ENCODE measurements around the gene EPHA3. TPM values are rescaled to one million over a fixed set of nuclear protein-coding genes. Genes with fewer than 3 reads are reported as not detected.

The EPHA3 gene
- total RNA-seq, 1 experiment from 2014 or later = not detected

- no TSS peak for BruUV-seq (replicated peaks)
- no peak overlapping the region for H3K4me3 Mint-ChIP-seq (ENCODE audit: unreplicated experiment)
Measured at GRCh38 chr3:89303701-89304100, 196.3 kb downstream of the EPHA3 start.

GRCh38 chr3:89306540-89306939, 199.1 kb downstream of the EPHA3 start:
- CTCF ChIA-PET = no interaction called here
- TF ChIP-seq CTCF (IDR thresholded peaks at IDR 0.05; ENCODE audit: unreplicated experiment) = no peak
- no peak for DNase-seq (ENCODE audit: unreplicated experiment)
- Mint-ChIP-seq H3K9me3 (ENCODE audit: unreplicated experiment) (no peaks in the 10 kb centered on the region), H3K27ac (ENCODE audit: low read depth, unreplicated experiment) (no peak overlapping the region), H3K27me3 (ENCODE audit: insufficient read depth, unreplicated experiment) (peaks cover 31% of the 10 kb centered on the region), H3K36me3 (ENCODE audit: insufficient read depth, unreplicated experiment) (no peaks in the 10 kb centered on the region), H3K4me3 (ENCODE audit: unreplicated experiment) (no peak overlapping the region), H3K4me1 (ENCODE audit: insufficient read depth, unreplicated experiment) (no peaks in the 10 kb centered on the region)
- POLR2A ChIA-PET = interaction anchor here (0.7 kb wide), 1 partner anchor 169 kb away, joined by 3 read pairs; no protein-coding TSS in a partner anchor
- no TSS peak for BruUV-seq (replicated peaks)
- intact Hi-C loops (cut with micrococcal nuclease) = no loop called here

More at GRCh38 chr3:89303701-89304100, 196.3 kb downstream of the EPHA3 start:
- Mint-ChIP-seq H3K4me1 (ENCODE audit: insufficient read depth, unreplicated experiment) (no peaks in the 10 kb centered on the region), H3K27ac (ENCODE audit: low read depth, unreplicated experiment) (no peak overlapping the region), H3K27me3 (ENCODE audit: insufficient read depth, unreplicated experiment) (peaks cover 25% of the 10 kb centered on the region), H3K9me3 (ENCODE audit: unreplicated experiment) (no peaks in the 10 kb centered on the region), H3K36me3 (ENCODE audit: insufficient read depth, unreplicated experiment) (no peaks in the 10 kb centered on the region)
- TF ChIP-seq CTCF (IDR thresholded peaks at IDR 0.05; ENCODE audit: unreplicated experiment) = no peak
- DNase-seq (ENCODE audit: unreplicated experiment) = no peak
- ChIA-PET CTCF (no interaction called here), POLR2A (no interaction called here)
- intact Hi-C loops (cut with micrococcal nuclease) = no loop called here

- no peak for DNase-seq (ENCODE audit: unreplicated experiment)
- Mint-ChIP-seq H3K27ac (ENCODE audit: low read depth, unreplicated experiment) (no peak overlapping the region), H3K36me3 (ENCODE audit: insufficient read depth, unreplicated experiment) (no peaks in the 10 kb centered on the region), H3K27me3 (ENCODE audit: insufficient read depth, unreplicated experiment) (peaks cover 33% of the 10 kb centered on the region), H3K4me3 (ENCODE audit: unreplicated experiment) (no peak overlapping the region), H3K9me3 (ENCODE audit: unreplicated experiment) (no peaks in the 10 kb centered on the region), H3K4me1 (ENCODE audit: insufficient read depth, unreplicated experiment) (no peaks in the 10 kb centered on the region)
- TF ChIP-seq CTCF (IDR thresholded peaks at IDR 0.05; ENCODE audit: unreplicated experiment) = no peak
- intact Hi-C loops (cut with micrococcal nuclease) = loop anchor here (10.0 kb wide), 1 partner anchor 1097 kb away; no protein-coding TSS in a partner anchor
- ChIA-PET CTCF (interaction anchor here (0.6 kb wide), 1 partner anchor 16 kb away, joined by 3 read pairs; no protein-coding TSS in a partner anchor), POLR2A (no interaction called here)
- no TSS peak for BruUV-seq (replicated peaks)
Measured at GRCh38 chr3:89311581-89311980, 204.2 kb downstream of the EPHA3 start.

GRCh38 chr3:89312141-89312540, 204.7 kb downstream of the EPHA3 start:
- no peak for TF ChIP-seq CTCF (IDR thresholded peaks at IDR 0.05; ENCODE audit: unreplicated experiment)
- CTCF ChIA-PET = interaction anchor here (0.6 to 0.8 kb wide), 3 partner anchors 17 to 1112 kb away, joined by 3 to 4 read pairs (median 3); no protein-coding TSS in a partner anchor

More at GRCh38 chr3:89312141-89312540, 204.7 kb downstream of the EPHA3 start:
- POLR2A ChIA-PET = no interaction called here
- Mint-ChIP-seq H3K27me3 (ENCODE audit: insufficient read depth, unreplicated experiment) (peaks cover 38% of the 10 kb centered on the region), H3K4me3 (ENCODE audit: unreplicated experiment) (no peak overlapping the region), H3K4me1 (ENCODE audit: insufficient read depth, unreplicated experiment) (no peaks in the 10 kb centered on the region), H3K27ac (ENCODE audit: low read depth, unreplicated experiment) (no peak overlapping the region), H3K9me3 (ENCODE audit: unreplicated experiment) (no peaks in the 10 kb centered on the region), H3K36me3 (ENCODE audit: insufficient read depth, unreplicated experiment) (no peaks in the 10 kb centered on the region)
- no peak for DNase-seq (ENCODE audit: unreplicated experiment)
- no TSS peak for BruUV-seq (replicated peaks)
- intact Hi-C loops (cut with micrococcal nuclease) = loop anchor here (10.0 kb wide), 1 partner anchor 1097 kb away; no protein-coding TSS in a partner anchor
